K562 (cell line): ENCODE measurements around the gene PROKR1. TPM values are rescaled to one million over a fixed set of nuclear protein-coding genes. Genes with fewer than 3 reads are reported as not detected.

ENCODE experiments used
- ARID1B ChIP-seq: fragments of 450-650 bp; IDR thresholded peaks from 2 replicates; pipeline ENCODE4 v1.6.1; 2016; ENCODE audit warnings: antibody characterized with exemption, mild to moderate bottlenecking, inconsistent platforms
- DACH1 ChIP-seq: fragments of 450-650 bp; IDR thresholded peaks from 2 replicates; pipeline ENCODE4 v1.6.1; 2018; ENCODE audit not compliant: partially characterized antibody
- FOXK2 ChIP-seq, 2 experiments: fragments of 450-650 bp; IDR thresholded peaks in 1 of 2; conservative IDR thresholded peaks in 1 of 2; 2 replicates each; pipeline ENCODE4 v1.6.1; 2016; ENCODE audit warnings: low read depth in 2 of 2, mild to moderate bottlenecking in 1 of 2
- FUS ChIP-seq: fragments of 200-400 bp; formaldehyde crosslinking; optimal IDR thresholded peaks from 2 replicates; pipeline ENCODE3; 2017; ENCODE audit warnings: low read depth, low read length
- ILF3 ChIP-seq: fragments of 450-650 bp; IDR thresholded peaks from 2 replicates; pipeline ENCODE4 v1.6.1; 2018; ENCODE audit warnings: antibody characterized with exemption, mild to moderate bottlenecking, moderate library complexity, borderline replicate concordance
- RAD21 ChIP-seq, 2 experiments: fragments of 250-450 bp in 1 of 2; fragments of 450-650 bp in 1 of 2; sonication (Bioruptor Pico) in 1 of 2; formaldehyde crosslinking in 1 of 2; IDR thresholded peaks in 1 of 2; conservative IDR thresholded peaks in 1 of 2; 2 replicates each; pipeline versions ENCODE4 v1.4.0 to v1.8.0; 2020 to 2022; ENCODE audit warnings: mild to moderate bottlenecking in 2 of 2, moderate library complexity in 1 of 2
- RBM14 ChIP-seq: fragments of 200-400 bp; formaldehyde crosslinking; IDR thresholded peaks from 2 replicates; pipeline ENCODE4 v1.6.1; 2018; ENCODE audit warnings: low read depth, mild to moderate bottlenecking, low read length, moderate library complexity, borderline replicate concordance; ENCODE audit not compliant: insufficient read depth
- SMARCA4 ChIP-seq: fragments of 450-650 bp; IDR thresholded peaks from 2 replicates; pipeline ENCODE4 v1.6.1; 2016
- TAF7 ChIP-seq: fragments of 450-650 bp; IDR thresholded peaks from 2 replicates; pipeline ENCODE4 v1.6.1; 2016; ENCODE audit warnings: missing genetic modification characterization, missing compliant biosample characterization
- ZFPM2 ChIP-seq: fragments of 250-450 bp; sonication (Bioruptor Pico); IDR thresholded peaks from 2 replicates; pipeline ENCODE4 v1.5.1; 2022; ENCODE audit warnings: mild to moderate bottlenecking
- ZNF324 ChIP-seq: fragments of 250-450 bp; sonication (Bioruptor Pico); IDR thresholded peaks from 2 replicates; pipeline ENCODE4 v1.4.0; 2020; ENCODE audit warnings: mild to moderate bottlenecking
- ZNF384 ChIP-seq: IDR thresholded peaks from 2 replicates; pipeline ENCODE4 v1.6.1; 2012; ENCODE audit warnings: low read depth, low read length, improper control_type of control experiment
- polyA plus RNA-seq, 8 experiments: library from polyadenylated mRNA; depleted of rRNA in 4 of 8; stranded (reverse) in 5 of 8; unstranded in 3 of 8; fragments of >200 nt; fragmentation: Nextera tagmentation in 2 of 8; fragmentation: Illumina TruSeq in 1 of 8; extraction: Ambion mirVana in 2 of 8; extraction: Trizol in 1 of 8; gene quantifications; 2 replicates each; pipeline versions ENCODE4 v1.2.1 to v1.2.3, GENCODE V29; 2011 to 2014; ENCODE audit warnings: inconsistent platforms in 1 of 8, missing spikeins in 1 of 8
- total RNA-seq, 7 experiments: library from RNA; depleted of rRNA in 6 of 7; stranded (reverse); fragments of >200 nt in 6 of 7; fragmentation: Illumina TruSeq in 2 of 7; extraction: Trizol in 2 of 7; gene quantifications; 2 replicates each; pipeline versions ENCODE4 v1.2.1 to v1.2.3, GENCODE V29; 2011 to 2021; ENCODE audit warnings: low replicate concordance in 1 of 7
- TF ChIP-seq, protein P1 (sequence below), 2 experiments: fragments of 450-650 bp; formaldehyde crosslinking in 1 of 2; IDR thresholded peaks; 2 replicates each; pipeline versions ENCODE4 v1.4.0 to v1.6.1; 2014 to 2020; ENCODE audit warnings: mild to moderate bottlenecking in 2 of 2, borderline replicate concordance in 1 of 2, low read depth in 1 of 2
- TF ChIP-seq, protein P2 (sequence below), 2 experiments: fragments of 450-650 bp; conservative IDR thresholded peaks; 2 replicates each; pipeline ENCODE4 v1.6.1; 2017; ENCODE audit warnings: mild to moderate bottlenecking in 2 of 2, moderate library complexity in 2 of 2

The PROKR1 gene
- total and polyA plus RNA-seq, 9 of the 15 experiments (the other 6 are each of a cell fraction or from before 2014, with no cell fraction given) = 0.01 to 0.18 (median 0.09) TPM; not detected in 1

DNA sequence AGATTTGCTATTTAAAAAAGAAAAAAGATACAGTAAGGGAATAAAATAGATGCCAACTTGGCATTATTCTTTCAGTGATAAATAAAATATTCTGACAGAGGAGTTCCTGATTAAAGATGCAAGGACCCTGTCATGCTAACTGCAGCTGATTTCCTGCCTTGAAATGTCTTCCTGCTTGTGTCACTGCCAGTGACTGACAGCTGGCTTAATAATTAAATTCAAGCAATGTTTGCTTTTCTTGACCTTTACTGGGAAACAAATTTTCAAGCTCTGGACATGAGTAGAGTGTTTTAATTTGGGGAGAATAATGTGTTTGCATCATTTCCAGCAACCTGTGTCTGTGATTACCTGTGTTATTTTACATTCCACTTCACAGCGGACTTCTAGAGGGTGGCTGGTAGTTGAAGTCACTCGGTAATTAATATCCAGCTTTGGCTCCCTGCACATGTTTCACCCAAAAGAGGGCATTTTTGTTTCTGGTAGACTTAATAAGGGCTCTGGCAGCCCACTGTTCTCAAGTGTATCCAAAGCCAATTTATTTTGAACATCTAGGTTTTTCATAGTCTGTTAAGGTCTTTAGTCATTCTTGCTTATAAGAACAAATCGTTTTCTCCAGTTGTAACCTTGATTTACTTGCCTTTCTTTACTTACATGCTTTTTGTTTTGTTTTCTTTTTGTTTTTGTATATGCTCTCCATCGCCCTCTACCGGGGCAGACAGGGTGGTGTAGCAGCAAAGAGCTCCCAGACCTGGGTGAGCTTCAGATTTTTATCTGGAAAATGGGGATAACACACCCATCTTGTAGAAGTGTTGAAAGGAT, 48.5 kb upstream of the PROKR1 start (continued):
- no peak for TF ChIP-seq RBM14
- TF ChIP-seq ILF3 = no peak
- TF ChIP-seq FOXK2 (conservative IDR thresholded peaks at IDR 0.05 in 1 of 2, IDR thresholded peaks at IDR 0.05 in 1 of 2; ENCODE audit: low read depth in 2 of 2) = peak; percentile 16 to 59; a peak in 1 of 4 replicates
- TF ChIP-seq ARID1B = 0 out of 2 replicates have a peak, but pooled peaks have one; percentile 19
- no peak for TF ChIP-seq FUS
- TF ChIP-seq DACH1 = no peak
- TF ChIP-seq, protein P1, sequence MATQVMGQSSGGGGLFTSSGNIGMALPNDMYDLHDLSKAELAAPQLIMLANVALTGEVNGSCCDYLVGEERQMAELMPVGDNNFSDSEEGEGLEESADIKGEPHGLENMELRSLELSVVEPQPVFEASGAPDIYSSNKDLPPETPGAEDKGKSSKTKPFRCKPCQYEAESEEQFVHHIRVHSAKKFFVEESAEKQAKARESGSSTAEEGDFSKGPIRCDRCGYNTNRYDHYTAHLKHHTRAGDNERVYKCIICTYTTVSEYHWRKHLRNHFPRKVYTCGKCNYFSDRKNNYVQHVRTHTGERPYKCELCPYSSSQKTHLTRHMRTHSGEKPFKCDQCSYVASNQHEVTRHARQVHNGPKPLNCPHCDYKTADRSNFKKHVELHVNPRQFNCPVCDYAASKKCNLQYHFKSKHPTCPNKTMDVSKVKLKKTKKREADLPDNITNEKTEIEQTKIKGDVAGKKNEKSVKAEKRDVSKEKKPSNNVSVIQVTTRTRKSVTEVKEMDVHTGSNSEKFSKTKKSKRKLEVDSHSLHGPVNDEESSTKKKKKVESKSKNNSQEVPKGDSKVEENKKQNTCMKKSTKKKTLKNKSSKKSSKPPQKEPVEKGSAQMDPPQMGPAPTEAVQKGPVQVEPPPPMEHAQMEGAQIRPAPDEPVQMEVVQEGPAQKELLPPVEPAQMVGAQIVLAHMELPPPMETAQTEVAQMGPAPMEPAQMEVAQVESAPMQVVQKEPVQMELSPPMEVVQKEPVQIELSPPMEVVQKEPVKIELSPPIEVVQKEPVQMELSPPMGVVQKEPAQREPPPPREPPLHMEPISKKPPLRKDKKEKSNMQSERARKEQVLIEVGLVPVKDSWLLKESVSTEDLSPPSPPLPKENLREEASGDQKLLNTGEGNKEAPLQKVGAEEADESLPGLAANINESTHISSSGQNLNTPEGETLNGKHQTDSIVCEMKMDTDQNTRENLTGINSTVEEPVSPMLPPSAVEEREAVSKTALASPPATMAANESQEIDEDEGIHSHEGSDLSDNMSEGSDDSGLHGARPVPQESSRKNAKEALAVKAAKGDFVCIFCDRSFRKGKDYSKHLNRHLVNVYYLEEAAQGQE (IDR thresholded peaks at IDR 0.05; ENCODE audit: borderline replicate concordance) = peak; percentile 48; the same call in 1 of the 2 replicates
- TF ChIP-seq, protein P1 (CRISPR knock-in tag; IDR thresholded peaks at IDR 0.05; ENCODE audit: low read depth) = no peak
- no peak for TF ChIP-seq ZNF324 (CRISPR knock-in tag)
- TF ChIP-seq, protein P2, sequence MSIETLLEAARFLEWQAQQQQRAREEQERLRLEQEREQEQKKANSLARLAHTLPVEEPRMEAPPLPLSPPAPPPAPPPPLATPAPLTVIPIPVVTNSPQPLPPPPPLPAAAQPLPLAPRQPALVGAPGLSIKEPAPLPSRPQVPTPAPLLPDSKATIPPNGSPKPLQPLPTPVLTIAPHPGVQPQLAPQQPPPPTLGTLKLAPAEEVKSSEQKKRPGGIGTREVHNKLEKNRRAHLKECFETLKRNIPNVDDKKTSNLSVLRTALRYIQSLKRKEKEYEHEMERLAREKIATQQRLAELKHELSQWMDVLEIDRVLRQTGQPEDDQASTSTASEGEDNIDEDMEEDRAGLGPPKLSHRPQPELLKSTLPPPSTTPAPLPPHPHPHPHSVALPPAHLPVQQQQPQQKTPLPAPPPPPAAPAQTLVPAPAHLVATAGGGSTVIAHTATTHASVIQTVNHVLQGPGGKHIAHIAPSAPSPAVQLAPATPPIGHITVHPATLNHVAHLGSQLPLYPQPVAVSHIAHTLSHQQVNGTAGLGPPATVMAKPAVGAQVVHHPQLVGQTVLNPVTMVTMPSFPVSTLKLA (conservative IDR thresholded peaks at IDR 0.05) = 0 out of 4 replicates have a peak, but pooled peaks of 1 of the 2 experiments have one; percentile 31
- TF ChIP-seq RAD21 (CRISPR knock-in tag; conservative IDR thresholded peaks at IDR 0.05 in 1 of 2, IDR thresholded peaks at IDR 0.05 in 1 of 2) = peak in 1 of 2 experiments; percentile 62; a peak in 3 of 4 replicates
- TF ChIP-seq SMARCA4 = peak; percentile 26; the same call in 1 of the 2 replicates
- no peak for TF ChIP-seq TAF7
- no peak for TF ChIP-seq ZFPM2
- no peak for TF ChIP-seq ZNF384
